ENCODE measurements around the gene CATSPER3. TPM values are rescaled to one million over a fixed set of nuclear protein-coding genes. Genes with fewer than 3 reads are reported as not detected.
"Not testable (repeated sequence)": the region's sequence is repeated elsewhere in the genome, so short reads cannot be mapped to it uniquely, and the experiment has no call there.

The CATSPER3 gene
- total RNA-seq, 2 experiments from 2014 or later = 0.17 TPM

GRCh38 chr5:134968055-134968454 lies 348 bp downstream of the CATSPER3 start:
- CTCF ChIA-PET = no interaction called here
- POLR2A ChIA-PET = no interaction called here

DNA sequence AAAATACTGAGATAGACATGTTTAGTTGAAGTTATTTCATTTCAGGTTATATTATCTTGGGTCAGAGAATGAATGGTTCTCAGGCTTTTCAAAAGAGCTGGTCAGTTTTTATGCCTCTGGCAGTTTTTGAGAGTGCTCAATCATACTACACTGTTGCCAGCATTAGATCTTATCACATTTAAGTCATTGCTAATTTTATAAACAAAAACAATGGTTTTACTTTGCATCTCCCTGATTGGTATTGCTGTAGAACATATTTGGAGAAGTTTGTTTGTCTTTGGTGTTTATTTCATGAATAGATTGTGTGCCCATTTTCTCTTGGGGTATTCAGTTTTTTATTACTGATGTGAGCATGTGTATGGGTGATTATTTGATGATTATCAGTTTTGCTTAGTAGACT lies 1.5 kb downstream of the CATSPER3 start:
- CTCF ChIA-PET = no interaction called here

GRCh38 chr5:134975078-134975715 lies 7.5 kb downstream of the CATSPER3 start:
- POLR2A ChIA-PET = no interaction called here
- CTCF ChIA-PET = no interaction called here

More for the DNA sequence above, 1.5 kb downstream of the CATSPER3 start:
- POLR2A ChIA-PET = no interaction called here

DNA sequence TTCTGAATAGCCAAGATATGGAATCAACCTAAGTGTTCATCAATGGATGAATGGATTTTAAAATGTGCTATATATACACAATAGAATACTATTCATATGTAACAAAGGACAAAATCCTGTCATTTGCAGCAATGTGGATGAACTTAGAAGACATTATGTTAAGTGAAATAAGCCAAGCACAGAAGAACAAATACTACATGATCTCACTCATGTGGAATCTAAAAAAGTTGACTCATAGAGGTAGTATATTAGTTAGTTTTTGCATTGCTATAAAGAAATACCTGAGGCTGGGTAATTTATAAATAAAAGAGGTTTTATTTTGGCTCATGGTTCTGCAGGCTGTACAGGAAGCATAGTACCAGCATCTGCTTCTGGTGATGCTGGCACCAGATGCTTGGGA lies 8.1 kb downstream of the CATSPER3 start:
- CTCF ChIA-PET = no interaction called here
- POLR2A ChIA-PET = no interaction called here

DNA sequence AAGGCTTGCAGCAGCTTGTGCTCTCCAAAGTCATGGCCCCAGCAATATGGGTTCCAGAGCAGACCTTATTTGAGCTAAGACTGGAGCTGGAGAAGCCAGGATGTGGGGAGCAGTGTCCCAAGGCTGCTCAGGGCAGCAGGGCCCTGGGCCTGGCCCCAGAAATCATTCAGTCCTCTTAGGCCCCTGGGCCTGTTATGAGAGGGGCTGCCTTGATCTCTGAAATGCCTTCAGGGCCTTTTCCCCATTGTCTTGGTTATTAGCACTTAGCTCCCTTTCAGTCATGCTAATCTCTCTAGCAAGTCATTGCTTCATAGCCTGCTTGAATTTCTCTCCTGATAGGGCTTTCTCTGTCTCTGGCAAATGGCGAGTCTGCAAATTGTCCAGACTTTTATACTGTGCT lies 9.1 kb downstream of the CATSPER3 start:
- POLR2A ChIA-PET = no interaction called here
- CTCF ChIA-PET = no interaction called here

DNA sequence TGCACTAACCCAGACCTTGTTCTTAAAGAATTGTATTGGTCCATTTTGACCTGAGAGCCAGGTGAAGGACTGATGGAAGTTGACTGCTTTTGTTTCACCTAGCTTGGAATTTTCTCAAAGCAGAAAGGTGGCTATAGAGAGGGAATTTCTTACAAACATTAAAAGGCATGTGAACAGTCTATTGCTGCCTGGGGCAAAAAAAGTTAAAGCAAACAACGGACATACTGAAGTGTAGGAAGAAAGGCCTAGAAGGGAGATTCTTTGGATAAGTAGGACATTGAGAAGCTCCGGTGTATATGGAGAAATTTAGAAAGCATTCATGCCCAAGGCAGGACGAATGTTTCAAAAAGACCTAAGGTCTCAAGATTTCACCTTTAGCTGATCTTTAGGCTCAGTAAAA lies 11.7 kb downstream of the CATSPER3 start:
- ChIA-PET POLR2A (no interaction called here), CTCF (interaction anchor here (0.6 kb wide), 1 partner anchor 59 kb away, joined by 3 read pairs; no protein-coding TSS in a partner anchor)

DNA sequence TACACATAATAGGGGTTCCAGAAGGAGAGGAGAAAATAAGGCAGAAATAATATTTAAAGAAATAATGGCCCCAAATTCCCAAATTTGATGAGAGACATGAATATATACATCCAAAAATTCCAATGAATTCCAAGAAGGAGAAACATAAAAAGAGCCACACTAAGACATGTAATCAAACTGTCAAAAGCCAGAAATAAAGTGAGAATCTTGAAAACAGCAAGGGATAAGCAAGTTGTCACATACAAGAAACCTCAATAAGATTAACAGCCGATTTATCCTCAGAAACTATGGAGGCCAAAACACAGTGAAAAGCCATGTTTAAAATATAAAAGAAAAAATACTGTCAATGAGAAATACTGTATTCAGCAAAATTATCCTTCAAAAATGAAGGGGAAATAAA lies 14.5 kb downstream of the CATSPER3 start:
- CTCF ChIA-PET = no interaction called here
- POLR2A ChIA-PET = no interaction called here

DNA sequence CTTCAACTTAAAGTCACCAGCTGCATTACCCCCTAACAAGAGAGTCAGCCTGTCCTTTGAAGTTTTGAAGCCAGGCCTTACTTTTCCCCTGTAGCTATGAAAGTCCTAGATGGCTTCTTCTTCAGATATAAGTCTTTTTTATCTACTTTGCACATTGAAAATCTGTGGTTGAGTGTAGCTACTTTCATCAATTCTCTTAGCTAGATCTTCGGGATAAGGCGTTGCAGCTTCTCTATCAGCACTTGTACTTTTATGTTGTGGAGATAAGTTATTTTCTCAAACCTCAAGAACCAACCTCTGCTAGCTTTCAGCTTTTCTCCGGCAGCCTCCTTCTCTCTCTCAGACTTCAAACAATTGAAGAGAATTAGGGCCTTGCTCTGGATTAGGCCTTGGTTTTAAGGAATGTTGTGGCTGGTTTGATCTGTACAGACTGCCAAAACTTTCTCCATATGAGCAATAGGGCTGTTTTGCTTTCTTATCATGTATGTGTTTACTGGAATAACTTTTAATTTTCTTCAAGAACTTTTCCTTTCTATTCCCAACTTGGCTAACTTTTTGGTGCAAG lies 21.6 kb downstream of the CATSPER3 start:
- POLR2A ChIA-PET = no interaction called here

GRCh38 chr5:134990183-134990582 lies 22.5 kb downstream of the CATSPER3 start:
- POLR2A ChIA-PET, CTCF ChIA-PET: not testable (repeated sequence)

More for the DNA sequence above, 21.6 kb downstream of the CATSPER3 start:
- CTCF ChIA-PET = no interaction called here

GRCh38 chr5:134992148-134992547 lies 24.4 kb downstream of the CATSPER3 start:
- POLR2A ChIA-PET = no interaction called here
- CTCF ChIA-PET = no interaction called here

GRCh38 chr5:134993161-134993560 lies 25.5 kb downstream of the CATSPER3 start:
- ChIA-PET CTCF (no interaction called here), POLR2A (no interaction called here)

GRCh38 chr5:134994560-134995156 lies 27.0 kb downstream of the CATSPER3 start:
- ChIA-PET CTCF (no interaction called here), POLR2A (no interaction called here)

- ChIA-PET POLR2A (no interaction called here), CTCF (no interaction called here)
Observed at GRCh38 chr5:134995850-134996402, 28.2 kb downstream of the CATSPER3 start.

DNA sequence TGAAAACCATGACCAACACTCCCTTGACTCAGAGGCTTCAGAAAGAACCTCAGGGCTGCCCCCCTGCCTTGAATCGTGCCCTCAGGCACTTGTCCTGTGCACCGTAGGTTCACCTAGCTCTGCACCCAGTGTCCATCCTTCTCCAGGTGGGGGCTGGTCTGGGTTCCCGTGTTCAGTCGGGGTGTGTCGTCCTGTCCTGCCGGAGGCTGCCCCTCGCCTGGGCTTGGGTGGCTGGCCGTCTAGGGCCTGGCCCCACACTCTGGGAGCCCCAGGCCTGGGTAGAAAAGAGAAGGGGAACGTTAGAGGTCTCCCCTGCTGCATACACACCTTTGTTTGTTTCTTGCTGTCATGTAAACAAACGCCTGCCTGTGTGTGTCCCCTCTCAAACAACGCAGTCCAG lies 29.3 kb downstream of the CATSPER3 start:
- POLR2A ChIA-PET = no interaction called here
- CTCF ChIA-PET = no interaction called here

GRCh38 chr5:134998068-134998467 lies 30.4 kb downstream of the CATSPER3 start:
- POLR2A ChIA-PET, CTCF ChIA-PET: not testable (repeated sequence)

GRCh38 chr5:135004376-135004775 lies 36.7 kb downstream of the CATSPER3 start:
- CTCF ChIA-PET = no interaction called here
- POLR2A ChIA-PET = no interaction called here

- ChIA-PET POLR2A (no interaction called here), CTCF (no interaction called here)
Observed at GRCh38 chr5:135005076-135005475, 37.4 kb downstream of the CATSPER3 start.

- ChIA-PET POLR2A (no interaction called here), CTCF (no interaction called here)
Observed at GRCh38 chr5:135007305-135007704, 39.6 kb downstream of the CATSPER3 start.

DNA sequence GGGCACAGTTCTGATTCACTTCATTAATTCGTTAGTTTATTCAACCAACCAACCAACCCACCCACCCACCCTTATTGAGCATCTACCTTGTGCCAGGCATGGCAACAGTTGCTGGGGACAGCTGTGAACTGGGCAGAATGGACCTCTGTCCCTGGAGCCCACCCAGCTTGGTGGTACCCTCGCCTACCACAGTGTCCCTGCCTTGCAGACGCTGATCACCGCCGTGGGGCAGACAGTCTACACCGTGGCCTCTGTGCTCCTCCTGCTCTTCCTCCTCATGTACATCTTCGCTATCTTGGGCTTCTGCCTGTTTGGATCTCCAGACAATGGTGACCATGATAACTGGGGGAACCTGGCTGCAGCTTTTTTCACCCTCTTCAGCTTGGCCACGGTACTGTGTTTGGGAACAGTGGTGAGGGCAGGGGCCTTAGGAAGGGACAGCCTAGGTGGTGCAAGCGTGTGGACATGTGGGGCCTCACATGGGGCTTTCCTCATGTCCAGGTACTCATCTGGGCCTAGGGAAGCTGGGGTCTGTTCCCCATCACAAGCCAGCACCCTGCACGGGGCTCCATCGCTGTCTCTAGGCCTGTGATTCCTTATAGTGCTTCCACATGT lies 40.1 kb downstream of the CATSPER3 start:
- ChIA-PET POLR2A (no interaction called here), CTCF (no interaction called here)

GRCh38 chr5:135008556-135008955 lies 40.8 kb downstream of the CATSPER3 start:
- CTCF ChIA-PET = no interaction called here
- POLR2A ChIA-PET = no interaction called here

DNA sequence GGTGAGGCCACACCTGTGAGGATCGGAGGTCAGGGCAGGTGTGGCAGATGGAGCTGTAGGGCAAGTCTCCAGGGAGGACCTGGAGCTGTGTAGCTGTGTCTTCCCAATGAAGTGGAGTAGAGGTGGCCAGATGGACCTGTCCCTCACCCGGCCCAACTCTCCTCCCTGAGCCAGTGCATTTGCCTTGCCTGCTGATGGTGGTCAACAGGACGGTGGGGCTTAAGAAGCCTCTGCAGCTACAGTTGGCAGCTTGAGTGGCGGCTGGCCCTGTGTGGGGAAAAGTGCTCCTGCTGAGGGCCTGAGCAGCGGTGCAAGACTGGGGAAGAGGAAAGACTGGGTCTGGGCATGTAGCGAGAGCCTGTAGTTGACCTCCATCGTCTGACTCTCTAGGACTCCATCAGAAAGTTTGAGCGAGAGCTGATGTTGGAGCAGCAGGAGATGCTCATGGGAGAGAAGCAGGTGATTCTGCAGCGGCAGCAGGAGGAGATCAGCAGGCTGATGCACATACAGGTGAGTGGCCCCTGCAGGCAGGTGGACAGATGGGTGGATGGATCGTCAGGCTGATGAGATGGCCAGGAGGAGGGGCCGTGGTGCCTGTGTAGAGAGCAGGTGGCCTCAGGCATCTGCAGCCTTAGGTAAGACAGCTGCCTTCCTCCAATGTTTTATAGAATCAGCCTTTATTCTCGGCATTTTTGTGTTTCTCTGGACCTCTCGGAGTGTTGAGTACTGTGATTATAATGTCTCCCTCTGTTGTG lies 41.5 kb downstream of the CATSPER3 start:
- ChIA-PET POLR2A (no interaction called here), CTCF (no interaction called here)
